Vagina (tissue), 2 donors: ENCODE data around the gene SPTLC1. TPM values are rescaled to one million over a fixed set of nuclear protein-coding genes. Genes with fewer than 3 reads are reported as not detected.

Experiments
- DNase-seq, 2 donors: peaks; one replicate each; pipeline ENCODE4 v3.0.0-alpha.2; 2017; ENCODE audit errors: extremely low spot score in 2 of 2
- H3K27ac ChIP-seq: fragments of 200-600 bp; sonication (generic); one replicate; pipeline ENCODE4 v1.5.1; 2019
- H3K27me3 ChIP-seq: fragments of 200-600 bp; sonication (generic); one replicate; pipeline ENCODE4 v1.5.1; 2019
- H3K36me3 ChIP-seq, 2 donors: fragments of 200-600 bp; sonication (generic); one replicate each; pipeline ENCODE4 v1.5.1; 2017 to 2019
- H3K4me1 ChIP-seq: fragments of 200-600 bp; sonication (generic); one replicate; pipeline ENCODE4 v1.5.1; 2019
- H3K4me3 ChIP-seq, 2 donors: fragments of 200-600 bp; sonication (generic); 1 replicate in 1 of 2; 2 replicates in 1 of 2; pipeline ENCODE4 v1.5.1; 2016 to 2019
- H3K9me3 ChIP-seq: fragments of 200-600 bp; sonication (generic); one replicate; pipeline ENCODE4 v1.5.1; 2019
- POLR2A ChIP-seq, 2 donors: fragments of 450-650 bp; IDR thresholded peaks; one replicate each; pipeline ENCODE4 v1.6.1; 2017; ENCODE audit warnings: antibody characterized with exemption in 2 of 2, mild to moderate bottlenecking in 2 of 2, moderate library complexity in 2 of 2
- POLR2AphosphoS5 ChIP-seq, 2 donors: sonication (generic); formaldehyde crosslinking; IDR thresholded peaks; one replicate each; pipeline ENCODE4 v1.9.0; 2017; ENCODE audit warnings: antibody characterized with exemption in 2 of 2, mild to moderate bottlenecking in 2 of 2, low read depth in 1 of 2; ENCODE audit not compliant: insufficient read depth in 1 of 2
- intact Hi-C: fragments of 100-400 bp; cut with DNase I; formaldehyde crosslinking; loops from one replicate; pipeline ENCODE4 v1.15.1; 2023
- total RNA-seq: library from RNA; depleted of rRNA; stranded (reverse); fragments of >200 nt; gene quantifications from one replicate; pipeline ENCODE4 v1.2.3, GENCODE V29; 2016
- TF ChIP-seq, protein P1 (sequence below), 3 experiments: fragments of 450-650 bp in 2 of 3; fragments of 200-600 bp in 1 of 3; sonication (generic) in 1 of 3; IDR thresholded peaks; one replicate each; pipeline ENCODE4 v1.5.1; 2017 to 2019; ENCODE audit warnings: antibody characterized with exemption in 3 of 3, mild to moderate bottlenecking in 2 of 3, moderate library complexity in 2 of 3

SPTLC1 gene
- total RNA-seq, 1 donor from 2014 or later, result 68.5 TPM

DNA sequence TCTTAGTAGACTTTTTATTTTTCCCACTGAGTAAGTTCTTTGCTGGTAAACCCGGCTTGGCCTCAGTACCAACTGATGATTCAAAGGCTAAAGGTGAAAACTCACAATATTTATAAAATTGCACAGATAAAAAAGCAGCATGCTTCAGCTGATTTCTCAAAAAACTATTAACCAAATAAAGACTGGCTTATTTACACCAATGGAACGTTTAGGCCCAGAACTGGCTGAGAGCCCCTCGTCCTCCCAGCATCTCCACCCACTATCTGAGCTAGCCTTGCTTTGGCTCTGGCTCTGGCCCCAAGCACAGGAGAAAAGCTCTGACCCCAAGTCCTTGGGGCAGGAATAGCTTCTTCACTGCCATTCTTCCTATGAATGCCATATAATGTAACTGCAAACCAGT lies 68.5 kb downstream of the SPTLC1 start:
- intact Hi-C loops, result no loop called here
- no peak for DNase-seq
- TF ChIP-seq POLR2AphosphoS5 (IDR thresholded peaks at IDR 0.05; ENCODE audit: insufficient read depth in 1 of 2, low read depth in 1 of 2), result no peak
- TF ChIP-seq, protein P1, sequence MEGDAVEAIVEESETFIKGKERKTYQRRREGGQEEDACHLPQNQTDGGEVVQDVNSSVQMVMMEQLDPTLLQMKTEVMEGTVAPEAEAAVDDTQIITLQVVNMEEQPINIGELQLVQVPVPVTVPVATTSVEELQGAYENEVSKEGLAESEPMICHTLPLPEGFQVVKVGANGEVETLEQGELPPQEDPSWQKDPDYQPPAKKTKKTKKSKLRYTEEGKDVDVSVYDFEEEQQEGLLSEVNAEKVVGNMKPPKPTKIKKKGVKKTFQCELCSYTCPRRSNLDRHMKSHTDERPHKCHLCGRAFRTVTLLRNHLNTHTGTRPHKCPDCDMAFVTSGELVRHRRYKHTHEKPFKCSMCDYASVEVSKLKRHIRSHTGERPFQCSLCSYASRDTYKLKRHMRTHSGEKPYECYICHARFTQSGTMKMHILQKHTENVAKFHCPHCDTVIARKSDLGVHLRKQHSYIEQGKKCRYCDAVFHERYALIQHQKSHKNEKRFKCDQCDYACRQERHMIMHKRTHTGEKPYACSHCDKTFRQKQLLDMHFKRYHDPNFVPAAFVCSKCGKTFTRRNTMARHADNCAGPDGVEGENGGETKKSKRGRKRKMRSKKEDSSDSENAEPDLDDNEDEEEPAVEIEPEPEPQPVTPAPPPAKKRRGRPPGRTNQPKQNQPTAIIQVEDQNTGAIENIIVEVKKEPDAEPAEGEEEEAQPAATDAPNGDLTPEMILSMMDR (IDR thresholded peaks at IDR 0.05), result no peak
- no peak for TF ChIP-seq POLR2A (IDR thresholded peaks at IDR 0.05)
- Histone ChIP-seq H3K4me3 (no peak overlapping the region), H3K27me3 (no peaks in the 10 kb centered on the region), H3K27ac (peak overlapping the region; percentile 22), H3K9me3 (peaks cover 3% of the 10 kb centered on the region), H3K4me1 (peaks cover 7% of the 10 kb centered on the region), H3K36me3 (peaks cover 0 to 43% of the 10 kb centered on the region in 2 donors)

DNA sequence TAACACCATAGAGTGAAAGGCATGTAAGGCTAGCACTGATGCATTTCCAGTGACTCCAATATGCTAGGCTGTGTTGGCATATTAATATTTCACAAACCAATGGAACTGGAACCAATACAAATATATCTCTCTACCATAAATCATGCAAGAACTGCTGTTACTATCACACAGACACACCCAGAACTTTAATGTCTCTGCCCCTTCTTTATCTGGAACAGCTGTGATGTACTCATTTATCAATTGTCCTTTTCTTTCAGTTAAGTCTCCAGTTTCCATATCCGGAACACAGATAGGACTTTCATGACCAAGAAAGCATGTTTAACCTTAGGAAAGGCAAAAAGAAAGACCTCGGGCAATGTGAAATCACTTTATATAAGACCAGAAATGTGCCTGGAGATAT lies 70.3 kb downstream of the SPTLC1 start:
- H3K36me3 ChIP-seq, result peaks cover 0 to 44% of the 10 kb centered on the region in 2 donors
- no peak overlapping the region for H3K4me3 ChIP-seq
- no peak for DNase-seq
- intact Hi-C loops, result no loop called here
- H3K27ac ChIP-seq, result peak overlapping the region; percentile 15
- H3K4me1 ChIP-seq, result peaks cover 7% of the 10 kb centered on the region
- no peak for TF ChIP-seq POLR2A (IDR thresholded peaks at IDR 0.05)
- H3K27me3 ChIP-seq, result no peaks in the 10 kb centered on the region
- peaks cover 5% of the 10 kb centered on the region for H3K9me3 ChIP-seq

DNA sequence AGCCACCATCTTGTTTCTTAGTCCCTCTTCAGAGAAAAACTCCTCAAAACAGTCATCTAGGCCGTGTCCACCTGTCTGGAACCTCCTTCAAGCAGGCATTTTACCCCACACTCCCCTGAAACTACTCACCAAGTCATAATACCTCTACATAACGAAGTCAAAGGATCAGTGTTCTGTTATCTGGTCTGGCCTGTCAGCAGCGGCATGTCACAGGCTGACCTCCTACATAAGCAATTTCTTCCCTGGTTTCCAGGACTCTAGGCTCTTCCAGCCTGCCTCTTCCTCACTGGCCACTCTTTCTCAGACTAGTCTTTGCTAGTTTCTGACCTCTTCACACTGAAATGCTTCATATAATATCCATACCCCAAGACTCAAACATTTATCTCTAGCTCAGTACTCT lies 72.2 kb downstream of the SPTLC1 start:
- Histone ChIP-seq H3K27ac (no peak overlapping the region), H3K36me3 (peaks cover 0 to 40% of the 10 kb centered on the region in 2 donors), H3K27me3 (no peaks in the 10 kb centered on the region), H3K4me3 (no peak overlapping the region), H3K4me1 (peaks cover 7% of the 10 kb centered on the region), H3K9me3 (peaks cover 5% of the 10 kb centered on the region)
- no peak for DNase-seq
- intact Hi-C loops, result no loop called here
- TF ChIP-seq POLR2AphosphoS5 (IDR thresholded peaks at IDR 0.05; ENCODE audit: insufficient read depth in 1 of 2, low read depth in 1 of 2), result no peak

DNA sequence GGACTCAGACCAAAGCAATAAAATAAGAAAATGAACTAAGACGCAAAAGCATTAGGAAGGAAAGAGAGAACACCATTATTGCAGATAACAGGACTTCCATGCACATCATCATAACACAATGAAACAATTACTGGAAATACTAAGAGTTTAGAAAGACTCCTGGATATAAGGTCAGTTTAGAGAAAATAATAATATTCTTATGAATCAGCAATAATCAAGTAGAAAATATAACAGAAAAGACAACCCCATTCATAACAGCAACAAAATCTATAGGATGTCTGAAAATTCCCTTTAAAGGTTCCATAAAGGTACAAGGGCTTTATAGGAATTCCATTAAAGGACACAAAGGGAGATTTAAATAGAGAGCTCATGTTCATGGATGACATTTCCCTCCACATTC lies 73.0 kb downstream of the SPTLC1 start:
- intact Hi-C loops, result no loop called here
- TF ChIP-seq, protein P1 (IDR thresholded peaks at IDR 0.05), result no peak
- TF ChIP-seq POLR2AphosphoS5 (IDR thresholded peaks at IDR 0.05; ENCODE audit: insufficient read depth in 1 of 2, low read depth in 1 of 2), result no peak
- no peak for TF ChIP-seq POLR2A (IDR thresholded peaks at IDR 0.05)
- H3K4me1 ChIP-seq, result peaks cover 12% of the 10 kb centered on the region
- no peak for DNase-seq
- peaks cover 0 to 46% of the 10 kb centered on the region in 2 donors for H3K36me3 ChIP-seq
- H3K9me3 ChIP-seq, result peaks cover 5% of the 10 kb centered on the region
- no peaks in the 10 kb centered on the region for H3K27me3 ChIP-seq
- no peak overlapping the region for H3K27ac ChIP-seq
- H3K4me3 ChIP-seq, result no peak overlapping the region

DNA sequence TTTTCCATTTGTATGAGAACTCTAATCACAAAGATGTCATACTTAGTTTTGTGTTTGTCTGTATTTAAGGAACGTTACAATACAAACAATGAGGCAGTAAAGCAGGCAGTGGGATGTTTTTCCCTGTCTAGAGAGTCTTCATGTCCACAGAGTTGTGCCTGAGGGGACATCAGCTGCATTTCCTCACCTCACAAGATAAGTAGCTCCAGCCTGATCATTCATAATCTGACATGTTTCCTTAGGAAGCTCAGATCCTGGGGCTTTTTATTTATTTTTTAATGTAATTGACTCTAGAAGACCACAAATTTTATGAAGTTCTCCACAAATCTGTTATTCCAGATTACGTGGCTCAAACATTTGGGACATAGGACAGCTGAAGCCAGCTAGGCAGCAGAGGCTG lies 78.5 kb downstream of the SPTLC1 start:
- DNase-seq, result no peak
- H3K4me3 ChIP-seq, result no peak overlapping the region
- peak overlapping the region; percentile 60 for H3K27ac ChIP-seq
- intact Hi-C loops, result no loop called here
- peaks cover 23% of the 10 kb centered on the region for H3K4me1 ChIP-seq
- H3K36me3 ChIP-seq, result peaks cover 0 to 44% of the 10 kb centered on the region in 2 donors
- no peaks in the 10 kb centered on the region for H3K27me3 ChIP-seq
- peaks cover 3% of the 10 kb centered on the region for H3K9me3 ChIP-seq
- TF ChIP-seq POLR2A (IDR thresholded peaks at IDR 0.05) (no peak), POLR2AphosphoS5 (IDR thresholded peaks at IDR 0.05; ENCODE audit: insufficient read depth in 1 of 2, low read depth in 1 of 2) (no peak)
- TF ChIP-seq, protein P1 (IDR thresholded peaks at IDR 0.05), result no peak

DNA sequence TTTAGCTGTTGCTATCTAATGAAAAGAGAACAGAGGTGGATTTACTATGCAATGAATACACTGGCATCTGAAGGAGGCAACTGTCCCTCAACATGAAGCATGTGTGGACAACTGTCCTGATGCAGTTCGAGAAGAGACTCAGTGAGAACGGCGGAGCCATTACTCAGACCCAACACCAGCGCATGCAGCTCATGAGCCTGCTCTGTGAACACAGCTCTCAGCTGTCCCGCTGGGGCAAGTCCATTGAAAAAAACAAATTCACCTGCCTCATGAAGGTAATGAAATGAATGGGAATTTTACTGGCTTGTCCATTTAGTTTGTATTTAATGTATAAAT lies 78.8 kb downstream of the SPTLC1 start:
- Histone ChIP-seq H3K9me3 (no peaks in the 10 kb centered on the region), H3K4me3 (no peak overlapping the region), H3K27ac (peak overlapping the region; percentile 60), H3K4me1 (peaks cover 23% of the 10 kb centered on the region), H3K27me3 (no peaks in the 10 kb centered on the region), H3K36me3 (peaks cover 0 to 41% of the 10 kb centered on the region in 2 donors)
- intact Hi-C loops, result no loop called here
- TF ChIP-seq POLR2AphosphoS5 (IDR thresholded peaks at IDR 0.05; ENCODE audit: insufficient read depth in 1 of 2, low read depth in 1 of 2), result no peak
- TF ChIP-seq, protein P1 (IDR thresholded peaks at IDR 0.05), result no peak
- TF ChIP-seq POLR2A (IDR thresholded peaks at IDR 0.05), result no peak
- no peak for DNase-seq
